PC-3 (cell line): ENCODE measurements around the gene PLAGL2. TPM values are rescaled to one million over a fixed set of nuclear protein-coding genes. Genes with fewer than 3 reads are reported as not detected.

Experiments
- ATAC-seq: fragments of 200-7000 bp; cut with Tn5 transposase; 2 replicates; pipeline ENCODE4 v1.9.1; 2020; ENCODE audit warnings: mild to moderate bottlenecking, moderate library complexity
- BruUV-seq: library from RNA; stranded (reverse); fragments of 400-500 nt; replicated peaks from 2 replicates; lab custom pipeline; 2021; lab: Mats Ljungman, UMichigan
- CTCF ChIA-PET: fragments of 300-600 bp; sonication (Branson Sonifier 250); formaldehyde crosslinking; loops from one replicate; lab custom pipeline; 2022; ENCODE audit warnings: antibody characterized with exemption; lab: Charles Lee
- POLR2A ChIA-PET: fragments of 300-600 bp; sonication (Branson Sonifier 250); formaldehyde crosslinking; loops from one replicate; lab custom pipeline; 2022; ENCODE audit warnings: antibody characterized with exemption; ENCODE audit not compliant: unreplicated experiment; lab: Charles Lee
- DNase-seq: peaks from one replicate; pipeline ENCODE4 v3.0.0-alpha.2; 2015
- H2AFZ ChIP-seq: fragments of 300-600 bp; sonication (generic); 2 replicates; pipeline ENCODE4 v1.6.0; 2016; ENCODE audit warnings: antibody characterized with exemption, low read length
- H3F3A ChIP-seq: fragments of 300-600 bp; sonication (generic); one replicate; pipeline ENCODE4 v1.6.0; 2017; ENCODE audit warnings: antibody characterized with exemption, low read length, control low read depth, mild to moderate bottlenecking; ENCODE audit not compliant: unreplicated experiment
- H3K27ac ChIP-seq: fragments of 300-600 bp; sonication (generic); 2 replicates; pipeline ENCODE4 v1.5.1; 2016; ENCODE audit warnings: mild to moderate bottlenecking, low read length
- H3K27me3 ChIP-seq: fragments of 300-600 bp; sonication (generic); 2 replicates; pipeline ENCODE4 v1.6.1; 2016; ENCODE audit warnings: low read length, mixed read lengths
- H3K36me3 ChIP-seq: fragments of 300-600 bp; sonication (generic); 2 replicates; pipeline ENCODE4 v1.6.1; 2016; ENCODE audit warnings: low read depth, mixed run types, low read length, mixed read lengths
- H3K4me1 ChIP-seq: fragments of 300-600 bp; sonication (generic); 2 replicates; pipeline ENCODE4 v1.5.1; 2016; ENCODE audit warnings: low read length; ENCODE audit not compliant: insufficient read depth
- H3K4me2 ChIP-seq: fragments of 300-600 bp; sonication (generic); 2 replicates; pipeline ENCODE4 v1.6.0; 2016; ENCODE audit warnings: low read length
- H3K4me3 ChIP-seq: fragments of 300-600 bp; sonication (generic); 2 replicates; pipeline ENCODE4 v1.5.1; 2016; ENCODE audit warnings: mild to moderate bottlenecking, low read length, mixed read lengths
- H3K79me2 ChIP-seq: fragments of 300-600 bp; sonication (generic); 2 replicates; pipeline ENCODE4 v1.6.1; 2017; ENCODE audit warnings: low read length, mixed read lengths
- H3K9ac ChIP-seq: fragments of 300-600 bp; sonication (generic); 2 replicates; pipeline ENCODE4 v1.6.0; 2016; ENCODE audit warnings: mild to moderate bottlenecking, low read length
- H3K9me2 ChIP-seq: fragments of 300-600 bp; sonication (generic); replicated peaks from 2 replicates; pipeline ENCODE4 v1.6.1; 2016; ENCODE audit warnings: mixed run types, low read length, mixed read lengths
- H3K9me3 ChIP-seq: fragments of 300-600 bp; sonication (generic); 2 replicates; pipeline ENCODE4 v1.6.1; 2016; ENCODE audit warnings: low read length, mixed read lengths
- H4K20me1 ChIP-seq: fragments of 300-600 bp; sonication (generic); 2 replicates; pipeline ENCODE4 v1.6.1; 2016; ENCODE audit warnings: low read length, mixed read lengths
- CTCF ChIP-seq: fragments of 300-600 bp; sonication (generic); conservative IDR thresholded peaks from 2 replicates; pipeline ENCODE4 v1.5.1; 2017; ENCODE audit warnings: antibody characterized with exemption, low read depth, mild to moderate bottlenecking, low read length
- EZH2 ChIP-seq: fragments of 300-600 bp; sonication (generic); IDR thresholded peaks from one replicate; pipeline ENCODE4 v1.6.1; 2017; ENCODE audit warnings: antibody characterized with exemption, mild to moderate bottlenecking, low read length; ENCODE audit not compliant: unreplicated experiment
- EZH2phosphoT487 ChIP-seq: fragments of 300-600 bp; sonication (generic); IDR thresholded peaks from 2 replicates; pipeline ENCODE4 v1.6.1; 2018; ENCODE audit warnings: mild to moderate bottlenecking, antibody characterized with exemption, low read length, borderline replicate concordance
- intact Hi-C: fragments of 100-400 bp; cut with micrococcal nuclease; formaldehyde crosslinking; loops from 2 replicates; pipeline ENCODE4 v1.9.0; 2023
- total RNA-seq: library from RNA; depleted of rRNA; stranded (reverse); fragments of >200 nt; gene quantifications from 2 replicates; pipeline ENCODE4 v1.2.3, GENCODE V29; 2014

PLAGL2 gene
- total RNA-seq, 1 experiment from 2014 or later, result 4.4 TPM

- H3K79me2 ChIP-seq, result no peaks in the 10 kb centered on the region
- ATAC-seq, result no peak
- no peak overlapping the region for H2AFZ ChIP-seq
- no peak for DNase-seq
- no peaks in the 10 kb centered on the region for H3K9me3 ChIP-seq
- H3K27ac ChIP-seq, result no peak overlapping the region
- no peak overlapping the region for H3K4me2 ChIP-seq
- TF ChIP-seq EZH2phosphoT487, result no peak
- TF ChIP-seq EZH2, result no peak
- no peak for TF ChIP-seq CTCF
- intact Hi-C loops, result no loop called here
- H3K4me3 ChIP-seq, result no peak overlapping the region
- H3K4me1 ChIP-seq, result no peaks in the 10 kb centered on the region
- ChIA-PET POLR2A (interaction anchor here (0.7 kb wide), 2 partner anchors 169 to 674 kb away, joined by 3 read pairs; no protein-coding TSS in a partner anchor), CTCF (no interaction called here)
- no peaks in the 10 kb centered on the region for H3K27me3 ChIP-seq
- no TSS peak for BruUV-seq
- peaks cover 41% of the 10 kb centered on the region for H3K36me3 ChIP-seq
- H3K9ac ChIP-seq, result no peak overlapping the region
- H3F3A ChIP-seq, result no peaks in the 10 kb centered on the region
- H3K9me2 ChIP-seq, result no peaks in the 10 kb centered on the region
- no peaks in the 10 kb centered on the region for H4K20me1 ChIP-seq
Observed at GRCh38 chr20:32227306-32227705, 19.8 kb upstream of the PLAGL2 start.

GRCh38 chr20:32226391-32226790 lies 18.8 kb upstream of the PLAGL2 start:
- Histone ChIP-seq H2AFZ (no peak overlapping the region), H3K27ac (no peak overlapping the region), H3K36me3 (peaks cover 37% of the 10 kb centered on the region), H3K9me3 (no peaks in the 10 kb centered on the region), H4K20me1 (no peaks in the 10 kb centered on the region), H3K27me3 (no peaks in the 10 kb centered on the region), H3K79me2 (no peaks in the 10 kb centered on the region), H3K9ac (no peak overlapping the region), H3K4me3 (no peak overlapping the region), H3K9me2 (no peaks in the 10 kb centered on the region), H3K4me2 (no peak overlapping the region), H3K4me1 (no peaks in the 10 kb centered on the region), H3F3A (no peaks in the 10 kb centered on the region)
- CTCF ChIA-PET, result no interaction called here
- no peak for ATAC-seq
- TF ChIP-seq EZH2phosphoT487 (no peak), EZH2 (no peak), CTCF (no peak)
- intact Hi-C loops, result no loop called here
- DNase-seq, result no peak
- POLR2A ChIA-PET, result no interaction called here
- no TSS peak for BruUV-seq

GRCh38 chr20:32224463-32224862 lies 16.9 kb upstream of the PLAGL2 start:
- TF ChIP-seq CTCF, result no peak
- TF ChIP-seq EZH2phosphoT487, result no peak
- TF ChIP-seq EZH2, result no peak
- H3K9me2 ChIP-seq, result no peaks in the 10 kb centered on the region
- ATAC-seq (no peak), DNase-seq (no peak)
- peaks cover 45% of the 10 kb centered on the region for H3K36me3 ChIP-seq
- no peaks in the 10 kb centered on the region for H3K9me3 ChIP-seq
- no peaks in the 10 kb centered on the region for H3K79me2 ChIP-seq
- no peak overlapping the region for H3K9ac ChIP-seq
- no peak overlapping the region for H3K4me2 ChIP-seq
- H3K27me3 ChIP-seq, result no peaks in the 10 kb centered on the region
- intact Hi-C loops, result no loop called here
- BruUV-seq, result no TSS peak
- ChIA-PET CTCF (no interaction called here), POLR2A (no interaction called here)
- H4K20me1 ChIP-seq, result no peaks in the 10 kb centered on the region
- H3K4me1 ChIP-seq, result no peaks in the 10 kb centered on the region
- H3K4me3 ChIP-seq, result no peak overlapping the region
- no peak overlapping the region for H2AFZ ChIP-seq
- H3K27ac ChIP-seq, result no peak overlapping the region
- H3F3A ChIP-seq, result no peaks in the 10 kb centered on the region
